H9 (cell line): ENCODE data around the gene SPCS3. TPM values are rescaled to one million over a fixed set of nuclear protein-coding genes. Genes with fewer than 3 reads are reported as not detected.

ENCODE experiments used
- DNase-seq: peaks from one replicate; pipeline ENCODE4 v3.0.0-alpha.2; 2017
- H2AFZ ChIP-seq: one replicate; pipeline ENCODE4 v1.6.1; 2013; ENCODE audit warnings: mild to moderate bottlenecking, low read length, control low read depth, moderate library complexity
- H2AK5ac ChIP-seq: 2 replicates; pipeline ENCODE4 v1.6.1; 2013; ENCODE audit warnings: low read length, control low read depth, mixed read lengths; ENCODE audit not compliant: insufficient read length
- H2BK120ac ChIP-seq: one replicate; pipeline ENCODE4 v1.6.1; 2013; ENCODE audit warnings: low read depth, mild to moderate bottlenecking, low read length, control low read depth, inconsistent platforms; ENCODE audit not compliant: poor library complexity, severe bottlenecking
- H2BK12ac ChIP-seq: 2 replicates; pipeline ENCODE4 v1.6.1; 2013; ENCODE audit warnings: low read length, control low read depth, mixed read lengths, low read depth; ENCODE audit not compliant: insufficient read length
- H2BK15ac ChIP-seq: 2 replicates; pipeline ENCODE4 v1.6.1; 2013; ENCODE audit warnings: low read depth, low read length, control low read depth
- H2BK20ac ChIP-seq: one replicate; pipeline ENCODE4 v1.6.1; 2013; ENCODE audit warnings: low read depth, mild to moderate bottlenecking, low read length, control low read depth, inconsistent platforms; ENCODE audit not compliant: poor library complexity, severe bottlenecking
- H2BK5ac ChIP-seq: 2 replicates; pipeline ENCODE4 v1.6.1; 2013; ENCODE audit warnings: low read length, control low read depth, mixed read lengths; ENCODE audit not compliant: insufficient read length
- H3K14ac ChIP-seq: 2 replicates; pipeline ENCODE4 v1.6.1; 2013; ENCODE audit warnings: low read length, control low read depth; ENCODE audit not compliant: insufficient read depth
- H3K18ac ChIP-seq: 2 replicates; pipeline ENCODE4 v1.6.1; 2013; ENCODE audit warnings: low read depth, mild to moderate bottlenecking, mixed read lengths, low read length, control low read depth; ENCODE audit not compliant: insufficient read length
- H3K23ac ChIP-seq: 2 replicates; pipeline ENCODE4 v1.6.1; 2013; ENCODE audit warnings: low read length, control low read depth, mixed read lengths, low read depth; ENCODE audit not compliant: insufficient read length
- H3K23me2 ChIP-seq: 2 replicates; pipeline ENCODE4 v1.6.1; 2013; ENCODE audit warnings: low read depth, mild to moderate bottlenecking, mixed read lengths, low read length, control low read depth; ENCODE audit not compliant: insufficient read length, poor library complexity, severe bottlenecking
- H3K27ac ChIP-seq: 2 replicates; pipeline ENCODE4 v1.5.1; 2013; ENCODE audit warnings: low read length, control low read depth, mixed read lengths, low read depth; ENCODE audit not compliant: insufficient read length
- H3K27me3 ChIP-seq: 2 replicates; pipeline ENCODE4 v1.6.1; 2013; ENCODE audit warnings: low read length, control low read depth, inconsistent platforms; ENCODE audit not compliant: insufficient read depth
- H3K4ac ChIP-seq: 2 replicates; pipeline ENCODE4 v1.6.1; 2013; ENCODE audit warnings: low read depth, mild to moderate bottlenecking, control low read depth, inconsistent platforms, low read length, moderate library complexity
- H3K4me1 ChIP-seq: 2 replicates; pipeline ENCODE4 v1.6.1; 2013; ENCODE audit warnings: low read length, control low read depth, inconsistent platforms; ENCODE audit not compliant: insufficient read depth
- H3K4me2 ChIP-seq: 2 replicates; pipeline ENCODE4 v1.6.1; 2013; ENCODE audit warnings: low read length, control low read depth, mixed read lengths; ENCODE audit not compliant: insufficient read length, insufficient read depth
- H3K56ac ChIP-seq: 2 replicates; pipeline ENCODE4 v1.6.1; 2013; ENCODE audit warnings: low read depth, mild to moderate bottlenecking, mixed read lengths, low read length, control low read depth; ENCODE audit not compliant: insufficient read length
- H3K79me1 ChIP-seq: 2 replicates; pipeline ENCODE4 v1.6.1; 2013; ENCODE audit warnings: low read depth, mild to moderate bottlenecking, moderate library complexity, low read length, control low read depth, inconsistent platforms; ENCODE audit not compliant: insufficient read depth, poor library complexity, severe bottlenecking
- H3K79me2 ChIP-seq: 2 replicates; pipeline ENCODE4 v1.6.1; 2013; ENCODE audit warnings: low read length, control low read depth, inconsistent platforms; ENCODE audit not compliant: insufficient read depth
- H3K9ac ChIP-seq: 2 replicates; pipeline ENCODE4 v1.6.1; 2013; ENCODE audit warnings: low read length, control low read depth, mixed read lengths; ENCODE audit not compliant: insufficient read length; ENCODE audit errors: extremely low read depth
- H3K9me3 ChIP-seq: one replicate; pipeline ENCODE4 v1.6.1; 2013; ENCODE audit warnings: low read depth, low read length, inconsistent platforms; ENCODE audit not compliant: control insufficient read depth
- H3T11ph ChIP-seq: one replicate; pipeline ENCODE4 v1.6.1; 2013; ENCODE audit warnings: mild to moderate bottlenecking, low read length, control low read depth, inconsistent platforms
- H4K20me1 ChIP-seq: one replicate; pipeline ENCODE4 v1.6.1; 2013; ENCODE audit not compliant: control insufficient read depth, insufficient read length, insufficient read depth
- H4K5ac ChIP-seq: 2 replicates; pipeline ENCODE4 v1.6.1; 2013; ENCODE audit warnings: low read depth, mild to moderate bottlenecking, mixed read lengths, low read length, control low read depth; ENCODE audit not compliant: insufficient read length
- H4K8ac ChIP-seq: replicated peaks from 2 replicates; pipeline ENCODE4 v1.6.1; 2013; ENCODE audit warnings: low read length, control low read depth, mixed read lengths, low read depth; ENCODE audit not compliant: insufficient read length
- H4K91ac ChIP-seq: 2 replicates; pipeline ENCODE4 v1.6.1; 2013; ENCODE audit warnings: low read depth, mild to moderate bottlenecking, moderate library complexity, mixed read lengths, low read length, control low read depth; ENCODE audit not compliant: insufficient read length
- H3K27ac Mint-ChIP-seq, 3 experiments: 2 replicates in 2 of 3; 3 replicates in 1 of 3; pipeline ENCODE4 v1.8.0; 2020 to 2021; ENCODE audit warnings: mixed read lengths in 3 of 3, mild to moderate bottlenecking in 1 of 3, moderate library complexity in 1 of 3
- H3K27me3 Mint-ChIP-seq: 2 replicates; pipeline ENCODE4 v1.8.0; 2021; ENCODE audit warnings: low read depth, mild to moderate bottlenecking, moderate library complexity, mixed read lengths
- H3K36me3 Mint-ChIP-seq, 3 experiments: 2 replicates in 2 of 3; 3 replicates in 1 of 3; pipeline ENCODE4 v1.8.0; 2020 to 2021; ENCODE audit warnings: low read depth in 3 of 3, mixed read lengths in 3 of 3; ENCODE audit not compliant: insufficient read depth in 1 of 3
- H3K4me1 Mint-ChIP-seq, 2 experiments: 2 replicates each; pipeline ENCODE4 v1.8.0; 2020; ENCODE audit warnings: mixed read lengths in 2 of 2
- H3K4me3 Mint-ChIP-seq, 2 experiments: 2 replicates in 1 of 2; 3 replicates in 1 of 2; pipeline ENCODE4 v1.8.0; 2020 to 2021; ENCODE audit warnings: mild to moderate bottlenecking in 2 of 2, mixed read lengths in 2 of 2, moderate library complexity in 1 of 2
- H3K9me3 Mint-ChIP-seq, 2 experiments: 2 replicates in 1 of 2; 3 replicates in 1 of 2; pipeline ENCODE4 v1.8.0; 2020; ENCODE audit warnings: mild to moderate bottlenecking in 2 of 2, mixed read lengths in 2 of 2, moderate library complexity in 1 of 2
- WGBS: extraction: QIAGEN DNeasy Blood & Tissue Kit; methylation state at CpG from one replicate; pipeline ENCODE4 v1.1.7; 2013; ENCODE audit warnings: missing lambda C conversion rate, low lambda C conversion rate, mixed read lengths; ENCODE audit not compliant: insufficient read length; ENCODE audit errors: extremely low coverage; 5-methylcytosine and 5-hydroxymethylcytosine counted together
- total RNA-seq: library from RNA; stranded (reverse); gene quantifications from 2 replicates; pipeline ENCODE4 v1.2.1, GENCODE V29; 2021
- TF ChIP-seq, protein P1 (sequence below): fragments of 200-600 bp; sonication (generic); conservative IDR thresholded peaks from 3 replicates; pipeline ENCODE4 v1.8.0; 2021; ENCODE audit warnings: antibody characterized with exemption, mild to moderate bottlenecking

The SPCS3 gene
- total RNA-seq, 1 experiment from 2014 or later = 113 TPM

DNA sequence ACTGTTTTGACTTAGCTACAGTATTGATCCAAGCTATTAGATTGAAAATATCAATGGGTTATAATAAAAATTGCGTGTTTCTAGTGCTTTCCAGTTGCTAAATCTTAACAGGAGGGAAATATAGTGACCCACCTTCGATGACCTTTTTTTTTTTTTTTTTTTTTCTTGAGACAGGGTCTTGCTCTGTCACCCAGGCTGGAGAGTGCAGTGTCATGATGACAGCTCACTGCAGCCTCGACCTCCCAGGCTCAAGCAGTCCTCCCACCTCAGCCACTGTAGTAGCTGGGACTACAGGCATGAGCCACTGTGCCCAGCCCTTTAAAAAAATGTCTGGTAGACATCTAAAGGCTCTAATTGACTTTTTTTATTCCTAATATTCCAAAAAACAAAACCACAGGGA lies 47.0 kb upstream of the SPCS3 start:
- DNase-seq = no peak
- no peak overlapping the region for H3K4ac ChIP-seq
- H2BK5ac ChIP-seq = no peak overlapping the region
- no peak overlapping the region for H3T11ph ChIP-seq
- no peak overlapping the region for H2BK120ac ChIP-seq
- no peak overlapping the region for H2BK20ac ChIP-seq
- H2BK12ac ChIP-seq = no peak overlapping the region
- no peak overlapping the region for H3K14ac ChIP-seq
- H3K23me2 ChIP-seq = no peaks in the 10 kb centered on the region
- no peak overlapping the region for H3K4me2 ChIP-seq
- no peak overlapping the region for H2AFZ ChIP-seq
- H2AK5ac ChIP-seq = no peak overlapping the region
- no peaks in the 10 kb centered on the region; the same call in 1 of the 2 replicates for H3K4me1 ChIP-seq
- WGBS = no CpG with 5 or more reads among the region's 3 CpGs
- H3K79me1 ChIP-seq = no peaks in the 10 kb centered on the region
- no peaks in the 10 kb centered on the region for H3K9me3 ChIP-seq
- H4K8ac ChIP-seq = no peak overlapping the region
- no peaks in the 10 kb centered on the region for H3K9me3 Mint-ChIP-seq
- no peak overlapping the region for H3K27ac ChIP-seq
- no peak overlapping the region for H3K27ac Mint-ChIP-seq
- no peak overlapping the region for H3K23ac ChIP-seq
- no peaks in the 10 kb centered on the region for H3K27me3 ChIP-seq
- H2BK15ac ChIP-seq = no peak overlapping the region
- H3K56ac ChIP-seq = no peak overlapping the region
- H3K18ac ChIP-seq = no peak overlapping the region
- no peaks in the 10 kb centered on the region for H3K79me2 ChIP-seq
- H3K4me1 Mint-ChIP-seq = peaks cover 8 to 11% of the 10 kb centered on the region in 2 experiments; a peak in 3 of 4 replicates
- H4K91ac ChIP-seq = no peak overlapping the region
- H3K9ac ChIP-seq = no peak overlapping the region
- H3K4me3 Mint-ChIP-seq = no peak overlapping the region
- H3K27me3 Mint-ChIP-seq = no peaks in the 10 kb centered on the region
- H4K5ac ChIP-seq = no peak overlapping the region
- no peaks in the 10 kb centered on the region for H3K36me3 Mint-ChIP-seq
- H4K20me1 ChIP-seq = no peaks in the 10 kb centered on the region
- TF ChIP-seq, protein P1, sequence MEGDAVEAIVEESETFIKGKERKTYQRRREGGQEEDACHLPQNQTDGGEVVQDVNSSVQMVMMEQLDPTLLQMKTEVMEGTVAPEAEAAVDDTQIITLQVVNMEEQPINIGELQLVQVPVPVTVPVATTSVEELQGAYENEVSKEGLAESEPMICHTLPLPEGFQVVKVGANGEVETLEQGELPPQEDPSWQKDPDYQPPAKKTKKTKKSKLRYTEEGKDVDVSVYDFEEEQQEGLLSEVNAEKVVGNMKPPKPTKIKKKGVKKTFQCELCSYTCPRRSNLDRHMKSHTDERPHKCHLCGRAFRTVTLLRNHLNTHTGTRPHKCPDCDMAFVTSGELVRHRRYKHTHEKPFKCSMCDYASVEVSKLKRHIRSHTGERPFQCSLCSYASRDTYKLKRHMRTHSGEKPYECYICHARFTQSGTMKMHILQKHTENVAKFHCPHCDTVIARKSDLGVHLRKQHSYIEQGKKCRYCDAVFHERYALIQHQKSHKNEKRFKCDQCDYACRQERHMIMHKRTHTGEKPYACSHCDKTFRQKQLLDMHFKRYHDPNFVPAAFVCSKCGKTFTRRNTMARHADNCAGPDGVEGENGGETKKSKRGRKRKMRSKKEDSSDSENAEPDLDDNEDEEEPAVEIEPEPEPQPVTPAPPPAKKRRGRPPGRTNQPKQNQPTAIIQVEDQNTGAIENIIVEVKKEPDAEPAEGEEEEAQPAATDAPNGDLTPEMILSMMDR = no peak
